ENCODE results near the gene PHIP.

The PHIP gene

DNA sequence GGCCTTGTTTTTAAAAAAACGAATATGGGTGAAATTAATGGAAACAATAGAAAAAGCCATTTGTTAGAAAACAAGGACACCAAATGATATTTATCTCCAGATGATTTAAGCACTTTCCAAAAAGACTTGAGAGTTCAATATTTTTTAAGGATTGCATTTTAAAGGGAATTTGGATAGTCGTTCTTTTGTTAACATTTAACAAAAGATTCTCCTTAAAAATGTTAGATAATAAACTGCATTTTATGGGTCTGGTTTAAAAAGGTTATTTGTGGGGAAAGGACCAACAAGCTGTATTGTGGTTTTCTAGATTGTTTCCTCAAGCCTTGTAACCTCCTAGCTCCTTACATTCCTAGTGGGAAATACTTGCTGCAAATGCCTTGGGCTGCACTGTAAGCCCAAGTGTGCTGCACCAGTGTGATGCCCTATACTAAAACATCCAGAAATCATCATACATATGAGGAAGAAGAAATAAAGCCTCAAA, 1.5 kb upstream of the PHIP start:
- Mint-ChIP-seq H3K36me3 (ENCODE audit: low read depth) (peaks cover 25% of the 10 kb centered on the region), H3K9me3 (no peaks in the 10 kb centered on the region), H3K4me3 (peak overlapping the region; percentile 93), H3K27ac (no peak overlapping the region), H3K4me1 (ENCODE audit: low read depth) (peaks cover 30% of the 10 kb centered on the region), H3K27me3 (peaks cover 25% of the 10 kb centered on the region)
- no peak for DNase-seq

DNA sequence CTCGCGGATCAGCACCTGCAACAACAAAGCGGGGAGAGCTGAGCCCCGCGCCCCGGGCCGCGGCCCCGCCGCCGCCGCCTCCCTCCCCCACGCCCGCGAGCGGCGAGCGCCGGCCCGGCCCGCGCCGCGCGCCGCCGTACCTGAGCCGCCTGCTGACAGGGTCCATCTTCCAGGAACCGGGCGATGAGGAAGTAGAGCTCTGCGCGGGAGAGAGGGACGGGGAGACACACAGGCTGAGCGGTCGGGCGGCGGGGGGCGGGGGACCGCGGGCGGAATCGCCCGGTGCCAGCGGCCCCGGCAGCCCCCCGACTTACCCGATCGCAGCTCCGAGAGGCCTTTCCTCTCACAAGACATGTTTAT, 359 bp downstream of the PHIP start:
- Mint-ChIP-seq H3K27me3 (peaks cover 12% of the 10 kb centered on the region), H3K4me1 (ENCODE audit: low read depth) (peaks cover 44% of the 10 kb centered on the region)

DNA sequence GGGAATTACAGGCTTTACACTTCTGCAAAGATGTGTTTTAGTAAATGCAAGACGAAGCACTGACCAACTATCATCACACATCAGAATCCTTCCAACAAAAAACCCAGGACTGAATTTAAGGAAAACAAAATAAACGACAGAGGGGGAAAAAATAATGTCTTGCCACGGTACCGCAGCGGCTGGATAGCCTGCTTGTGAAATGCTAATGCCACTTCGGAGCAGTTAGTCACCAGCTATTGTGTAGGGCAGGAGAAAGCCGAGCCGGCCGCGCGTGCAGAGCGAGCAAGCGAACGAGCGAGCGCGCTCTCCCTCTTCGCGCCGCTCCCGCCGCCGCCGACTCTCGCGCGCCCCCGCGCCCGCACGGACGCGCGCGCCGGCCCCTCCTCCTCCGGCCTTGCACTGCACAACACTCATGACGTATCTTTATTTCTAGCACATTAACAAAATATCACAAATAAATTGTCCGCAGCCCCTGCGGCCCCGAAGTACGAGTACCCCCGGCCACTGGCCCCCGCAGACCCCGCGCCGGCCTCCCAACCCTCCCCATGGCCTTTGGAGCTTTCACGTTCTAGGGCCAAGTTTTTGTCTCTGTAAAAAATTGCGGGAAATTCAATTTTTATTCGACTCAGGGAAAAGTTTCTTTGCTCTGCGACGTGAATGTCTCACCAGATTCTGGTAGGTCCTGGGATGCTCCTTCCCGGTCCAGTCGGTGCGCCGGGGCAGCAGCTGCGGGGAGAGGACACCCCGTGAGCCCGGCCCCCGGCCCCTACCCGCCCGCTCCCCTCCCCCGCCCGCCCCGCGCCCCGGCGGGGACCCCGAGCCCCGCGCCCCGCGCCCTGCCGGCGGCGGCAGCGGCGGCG, 1.0 kb downstream of the PHIP start:
- H3K9me3 Mint-ChIP-seq: no peaks in the 10 kb centered on the region
- H3K4me3 Mint-ChIP-seq: peak overlapping the region; percentile 86
- H3K36me3 Mint-ChIP-seq (ENCODE audit: low read depth): peaks cover 45% of the 10 kb centered on the region
- peak overlapping the region; percentile 95 for H3K27ac Mint-ChIP-seq
- peaks cover 7% of the 10 kb centered on the region for H3K27me3 Mint-ChIP-seq
- peaks cover 51% of the 10 kb centered on the region for H3K4me1 Mint-ChIP-seq (ENCODE audit: low read depth)
- DNase-seq: peak; percentile 93

More for the DNA sequence above, 359 bp downstream of the PHIP start:
- H3K9me3 Mint-ChIP-seq: no peaks in the 10 kb centered on the region
- no peak for DNase-seq
- H3K4me3 Mint-ChIP-seq: peak overlapping the region; percentile 93
- peak overlapping the region; percentile 98 for H3K27ac Mint-ChIP-seq
- H3K36me3 Mint-ChIP-seq (ENCODE audit: low read depth): peaks cover 38% of the 10 kb centered on the region

DNA sequence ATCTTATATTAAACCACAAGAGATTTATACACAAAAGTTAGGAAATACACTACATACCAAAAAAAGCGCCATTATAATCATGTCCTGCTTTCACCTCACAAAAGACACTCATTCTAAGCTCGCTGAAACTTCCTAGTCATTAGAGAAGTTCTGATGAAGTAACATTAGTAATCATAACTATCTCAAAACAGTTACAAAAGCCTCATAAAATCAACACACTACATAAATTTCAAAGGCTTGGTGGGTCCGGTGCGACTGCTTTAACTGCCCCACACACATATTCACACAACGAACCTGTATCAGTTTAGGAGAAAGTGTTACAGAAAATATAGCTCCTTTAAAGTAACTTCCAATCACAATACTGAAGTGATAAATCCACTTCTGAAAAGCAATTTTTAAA, 1.9 kb downstream of the PHIP start:
- no peak for DNase-seq
- Mint-ChIP-seq H3K27ac (peak overlapping the region; percentile 93), H3K36me3 (ENCODE audit: low read depth) (peaks cover 49% of the 10 kb centered on the region), H3K4me1 (ENCODE audit: low read depth) (peaks cover 56% of the 10 kb centered on the region), H3K27me3 (peaks cover 2% of the 10 kb centered on the region), H3K9me3 (no peaks in the 10 kb centered on the region), H3K4me3 (peak overlapping the region; percentile 86)

DNA sequence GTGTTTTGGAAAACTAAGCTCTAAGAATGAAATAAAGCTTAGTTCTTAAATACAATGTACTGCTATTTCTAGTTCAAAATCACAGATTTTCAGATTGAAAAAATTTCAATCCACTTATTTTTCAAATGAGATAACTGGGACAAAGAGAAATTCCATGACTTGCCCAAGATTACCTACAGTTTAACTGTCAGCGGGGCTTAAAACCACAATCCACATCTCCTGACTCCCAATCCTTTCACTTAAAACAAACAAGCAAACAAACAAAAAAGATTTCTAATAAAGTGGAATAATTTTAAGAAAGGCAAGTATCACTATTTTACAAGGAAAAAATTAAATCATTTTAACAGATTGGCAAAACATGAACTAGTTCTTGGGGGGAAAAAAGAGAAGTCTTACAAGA, 4.2 kb downstream of the PHIP start:
- no peak for DNase-seq
- Mint-ChIP-seq H3K36me3 (ENCODE audit: low read depth) (peaks cover 58% of the 10 kb centered on the region), H3K4me3 (peak overlapping the region; percentile 8), H3K27ac (no peak overlapping the region), H3K27me3 (no peaks in the 10 kb centered on the region), H3K9me3 (no peaks in the 10 kb centered on the region), H3K4me1 (ENCODE audit: low read depth) (peaks cover 58% of the 10 kb centered on the region)

- Mint-ChIP-seq H3K27me3 (no peaks in the 10 kb centered on the region), H3K4me3 (peak overlapping the region; percentile 12), H3K27ac (peak overlapping the region; percentile 47), H3K36me3 (ENCODE audit: low read depth) (peaks cover 59% of the 10 kb centered on the region), H3K4me1 (ENCODE audit: low read depth) (peaks cover 62% of the 10 kb centered on the region), H3K9me3 (no peaks in the 10 kb centered on the region)
- no peak for DNase-seq
Measured at GRCh38 chr6:79072640-79073181, 5.3 kb downstream of the PHIP start.

- H3K4me3 Mint-ChIP-seq: no peak overlapping the region
- no peak overlapping the region for H3K27ac Mint-ChIP-seq
- peaks cover 69% of the 10 kb centered on the region for H3K4me1 Mint-ChIP-seq (ENCODE audit: low read depth)
Measured at GRCh38 chr6:79071547-79071946, 6.5 kb downstream of the PHIP start.

GRCh38 chr6:79070206-79070825, 7.7 kb downstream of the PHIP start:
- Mint-ChIP-seq H3K27me3 (no peaks in the 10 kb centered on the region), H3K9me3 (no peaks in the 10 kb centered on the region), H3K27ac (peak overlapping the region; percentile 83), H3K4me1 (ENCODE audit: low read depth) (peaks cover 61% of the 10 kb centered on the region), H3K36me3 (ENCODE audit: low read depth) (peaks cover 51% of the 10 kb centered on the region), H3K4me3 (no peak overlapping the region)
- no peak for DNase-seq

More at GRCh38 chr6:79071547-79071946, 6.5 kb downstream of the PHIP start:
- H3K27me3 Mint-ChIP-seq: no peaks in the 10 kb centered on the region
- H3K36me3 Mint-ChIP-seq (ENCODE audit: low read depth): peaks cover 61% of the 10 kb centered on the region
- H3K9me3 Mint-ChIP-seq: no peaks in the 10 kb centered on the region
- DNase-seq: no peak

DNA sequence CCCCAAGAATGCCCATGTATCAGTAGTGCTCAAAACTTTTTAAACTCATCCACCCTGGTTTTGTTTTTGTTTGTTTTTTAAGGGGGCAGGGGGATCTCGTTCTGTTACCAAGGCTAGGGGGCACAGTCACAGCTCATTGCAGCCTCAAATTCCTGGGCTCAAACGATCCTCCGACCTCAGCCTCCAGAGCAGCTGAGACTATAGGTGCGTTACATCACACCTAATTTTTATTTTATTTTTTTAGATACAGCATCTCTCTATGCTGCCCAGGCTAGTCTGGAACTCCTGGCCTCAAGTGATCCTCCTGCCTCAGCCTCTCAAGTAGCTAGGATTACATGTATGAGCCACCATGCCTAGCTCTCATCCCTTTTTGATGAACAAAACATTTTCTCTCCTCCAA, 11.2 kb downstream of the PHIP start:
- peaks cover 26% of the 10 kb centered on the region for H3K36me3 Mint-ChIP-seq (ENCODE audit: low read depth)
- H3K4me1 Mint-ChIP-seq (ENCODE audit: low read depth): peaks cover 32% of the 10 kb centered on the region
- no peak for DNase-seq
- H3K27ac Mint-ChIP-seq: no peak overlapping the region
- no peaks in the 10 kb centered on the region for H3K27me3 Mint-ChIP-seq
- no peaks in the 10 kb centered on the region for H3K9me3 Mint-ChIP-seq
- no peak overlapping the region for H3K4me3 Mint-ChIP-seq

DNA sequence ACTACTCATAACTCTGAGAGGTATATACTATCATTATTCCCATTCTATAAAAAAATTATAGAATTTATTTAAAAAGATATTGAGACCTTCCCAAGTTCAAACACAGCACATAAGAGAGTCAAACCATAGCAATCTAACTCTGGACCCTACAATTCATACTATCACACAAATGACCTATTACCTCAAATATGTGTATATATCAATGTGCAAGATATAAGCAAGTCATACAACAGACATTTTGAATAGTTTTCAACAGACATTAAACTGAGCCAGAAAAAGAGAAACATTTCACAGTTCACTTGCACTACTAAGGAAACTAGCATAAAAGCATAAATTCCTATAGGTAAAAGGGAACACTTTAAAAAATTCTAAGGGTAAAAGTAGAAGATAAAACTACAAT, 11.7 kb downstream of the PHIP start:
- Mint-ChIP-seq H3K27ac (no peak overlapping the region), H3K4me1 (ENCODE audit: low read depth) (peaks cover 30% of the 10 kb centered on the region), H3K36me3 (ENCODE audit: low read depth) (peaks cover 25% of the 10 kb centered on the region), H3K27me3 (no peaks in the 10 kb centered on the region), H3K9me3 (no peaks in the 10 kb centered on the region), H3K4me3 (no peak overlapping the region)
- no peak for DNase-seq

GRCh38 chr6:79065232-79065631, 12.8 kb downstream of the PHIP start:
- Mint-ChIP-seq H3K36me3 (ENCODE audit: low read depth) (peaks cover 22% of the 10 kb centered on the region), H3K9me3 (no peaks in the 10 kb centered on the region), H3K27ac (no peak overlapping the region), H3K4me3 (no peak overlapping the region), H3K4me1 (ENCODE audit: low read depth) (peaks cover 21% of the 10 kb centered on the region), H3K27me3 (no peaks in the 10 kb centered on the region)
- no peak for DNase-seq

DNA sequence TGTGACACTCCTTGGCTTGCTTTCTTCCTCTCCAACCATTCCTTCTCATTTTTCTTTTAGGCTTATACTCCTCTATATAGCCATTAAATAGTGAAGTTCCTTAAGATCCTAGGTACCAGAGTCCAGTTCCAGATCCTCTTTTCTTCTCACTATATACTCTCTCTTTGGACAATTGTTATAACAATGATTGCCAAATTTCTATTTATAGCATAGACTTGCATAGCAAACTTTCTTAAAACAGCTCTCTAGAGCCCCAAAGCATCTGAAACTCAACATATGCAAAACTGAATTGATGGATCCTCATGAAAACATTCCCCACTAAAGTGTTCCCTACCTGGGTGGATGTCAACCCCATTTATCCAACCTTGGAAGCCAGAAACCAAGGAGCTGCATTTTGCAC, 13.4 kb downstream of the PHIP start:
- H3K4me1 Mint-ChIP-seq (ENCODE audit: low read depth): peaks cover 23% of the 10 kb centered on the region
- no peaks in the 10 kb centered on the region for H3K27me3 Mint-ChIP-seq
- H3K4me3 Mint-ChIP-seq: no peak overlapping the region
- no peak for DNase-seq
- H3K9me3 Mint-ChIP-seq: no peaks in the 10 kb centered on the region
- H3K36me3 Mint-ChIP-seq (ENCODE audit: low read depth): peaks cover 27% of the 10 kb centered on the region
- H3K27ac Mint-ChIP-seq: no peak overlapping the region

DNA sequence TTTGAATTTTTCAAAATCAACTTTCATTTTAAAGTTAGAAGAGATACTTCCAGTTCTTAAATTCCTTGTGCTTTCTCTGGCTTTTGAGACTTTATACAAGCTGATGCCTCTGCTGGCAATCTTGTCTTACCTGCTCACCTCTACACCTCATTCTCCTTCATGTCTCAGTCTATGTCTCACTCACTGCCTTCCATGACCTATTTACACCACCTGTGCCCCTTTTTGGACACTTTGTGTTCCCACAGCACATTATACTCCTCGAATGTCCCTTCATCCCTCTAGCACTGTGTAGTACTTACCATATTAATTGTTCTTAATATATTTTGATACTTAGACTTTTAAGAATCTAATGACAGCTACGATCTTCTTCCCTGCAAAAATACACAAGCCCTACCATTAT, 15.3 kb downstream of the PHIP start:
- Mint-ChIP-seq H3K9me3 (no peaks in the 10 kb centered on the region), H3K27me3 (no peaks in the 10 kb centered on the region), H3K36me3 (ENCODE audit: low read depth) (peaks cover 35% of the 10 kb centered on the region), H3K4me1 (ENCODE audit: low read depth) (peaks cover 19% of the 10 kb centered on the region), H3K27ac (no peak overlapping the region), H3K4me3 (no peak overlapping the region)
- DNase-seq: no peak

- DNase-seq: no peak
- no peaks in the 10 kb centered on the region for H3K27me3 Mint-ChIP-seq
Measured at GRCh38 chr6:79057746-79058145, 20.3 kb downstream of the PHIP start.

GRCh38 chr6:79056226-79056625, 21.8 kb downstream of the PHIP start:
- Mint-ChIP-seq H3K27ac (no peak overlapping the region), H3K4me1 (ENCODE audit: low read depth) (peaks cover 29% of the 10 kb centered on the region), H3K27me3 (no peaks in the 10 kb centered on the region), H3K9me3 (peaks cover 5% of the 10 kb centered on the region), H3K36me3 (ENCODE audit: low read depth) (peaks cover 88% of the 10 kb centered on the region), H3K4me3 (no peak overlapping the region)
- DNase-seq: no peak

More at GRCh38 chr6:79057746-79058145, 20.3 kb downstream of the PHIP start:
- Mint-ChIP-seq H3K4me3 (no peak overlapping the region), H3K4me1 (ENCODE audit: low read depth) (peaks cover 22% of the 10 kb centered on the region), H3K36me3 (ENCODE audit: low read depth) (peaks cover 74% of the 10 kb centered on the region), H3K27ac (no peak overlapping the region), H3K9me3 (peaks cover 1% of the 10 kb centered on the region)
